ENCODE data around the gene AFAP1.

- TF ChIP-seq, protein P1, sequence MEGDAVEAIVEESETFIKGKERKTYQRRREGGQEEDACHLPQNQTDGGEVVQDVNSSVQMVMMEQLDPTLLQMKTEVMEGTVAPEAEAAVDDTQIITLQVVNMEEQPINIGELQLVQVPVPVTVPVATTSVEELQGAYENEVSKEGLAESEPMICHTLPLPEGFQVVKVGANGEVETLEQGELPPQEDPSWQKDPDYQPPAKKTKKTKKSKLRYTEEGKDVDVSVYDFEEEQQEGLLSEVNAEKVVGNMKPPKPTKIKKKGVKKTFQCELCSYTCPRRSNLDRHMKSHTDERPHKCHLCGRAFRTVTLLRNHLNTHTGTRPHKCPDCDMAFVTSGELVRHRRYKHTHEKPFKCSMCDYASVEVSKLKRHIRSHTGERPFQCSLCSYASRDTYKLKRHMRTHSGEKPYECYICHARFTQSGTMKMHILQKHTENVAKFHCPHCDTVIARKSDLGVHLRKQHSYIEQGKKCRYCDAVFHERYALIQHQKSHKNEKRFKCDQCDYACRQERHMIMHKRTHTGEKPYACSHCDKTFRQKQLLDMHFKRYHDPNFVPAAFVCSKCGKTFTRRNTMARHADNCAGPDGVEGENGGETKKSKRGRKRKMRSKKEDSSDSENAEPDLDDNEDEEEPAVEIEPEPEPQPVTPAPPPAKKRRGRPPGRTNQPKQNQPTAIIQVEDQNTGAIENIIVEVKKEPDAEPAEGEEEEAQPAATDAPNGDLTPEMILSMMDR (IDR thresholded peaks at IDR 0.05): no peak
- no peak for TF ChIP-seq POLR2A (IDR thresholded peaks at IDR 0.05)
These were observed 34.8 kb upstream of the AFAP1 start for GRCh38 chr4:7974425-7974824.

All from lower leg skin (tissue), 3 donors.